GM18519 (cell line): Measurements from ENCODE around the gene VEZT.

Source experiments
- ATAC-seq: cut with Tn5 transposase; IDR thresholded peaks from one replicate; pipeline ENCODE4 v1.9.1; 2021; ENCODE audit warnings: mild to moderate bottlenecking, moderate library complexity; ENCODE audit not compliant: unreplicated experiment, low FRiP score

Gene VEZT

DNA sequence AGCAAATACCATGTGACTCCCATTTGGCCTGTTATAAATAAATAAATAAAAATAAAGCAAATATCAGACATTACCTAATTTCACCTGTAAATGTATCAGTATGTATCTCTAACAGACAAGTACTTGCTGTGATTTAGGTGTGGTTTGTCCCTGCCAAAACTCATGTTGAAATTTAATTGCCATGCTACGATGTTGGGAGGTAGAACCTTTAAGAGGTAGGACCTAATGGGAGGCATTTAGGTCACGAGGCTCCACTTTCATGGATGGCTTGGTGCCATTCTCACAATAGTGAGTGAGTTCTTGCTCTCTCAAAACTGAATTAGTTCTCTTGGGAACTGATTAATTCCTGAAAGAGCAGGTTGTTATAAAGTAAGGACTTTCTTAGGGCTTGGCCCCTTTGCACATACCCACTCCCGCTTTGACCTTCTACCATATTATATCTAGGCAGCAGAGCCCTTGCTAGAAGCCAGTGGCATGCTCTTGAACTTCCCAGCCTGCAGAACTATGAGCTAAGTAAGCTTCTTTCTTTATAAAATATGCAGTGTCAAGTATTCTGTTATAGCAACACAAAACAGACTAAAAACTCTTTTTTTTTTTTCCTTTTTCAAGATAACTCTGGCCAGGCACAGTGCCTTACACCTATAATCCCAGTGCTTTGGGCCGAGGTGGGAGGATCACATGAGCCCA, 26.0 kb downstream of the VEZT start:
- ATAC-seq, result no peak

DNA sequence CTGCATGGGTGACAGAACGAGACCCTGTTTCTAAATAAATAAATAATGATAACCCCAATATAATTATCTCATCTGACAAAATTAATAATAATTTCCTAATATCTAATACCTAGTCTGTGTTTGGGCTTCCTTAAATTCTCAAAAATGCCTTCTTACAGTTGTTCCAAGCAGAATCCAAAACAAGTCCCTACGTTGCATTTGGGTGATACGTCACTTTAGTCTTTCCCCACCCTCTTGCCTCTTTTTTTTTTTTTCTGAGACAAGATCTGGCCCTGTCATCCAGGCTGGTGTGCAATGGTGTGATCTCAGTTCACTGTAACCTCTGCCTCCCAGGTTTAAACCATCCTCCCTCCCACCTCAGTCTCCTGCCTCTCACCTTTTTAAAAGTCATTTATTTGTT, 26.7 kb downstream of the VEZT start:
- no peak for ATAC-seq

DNA sequence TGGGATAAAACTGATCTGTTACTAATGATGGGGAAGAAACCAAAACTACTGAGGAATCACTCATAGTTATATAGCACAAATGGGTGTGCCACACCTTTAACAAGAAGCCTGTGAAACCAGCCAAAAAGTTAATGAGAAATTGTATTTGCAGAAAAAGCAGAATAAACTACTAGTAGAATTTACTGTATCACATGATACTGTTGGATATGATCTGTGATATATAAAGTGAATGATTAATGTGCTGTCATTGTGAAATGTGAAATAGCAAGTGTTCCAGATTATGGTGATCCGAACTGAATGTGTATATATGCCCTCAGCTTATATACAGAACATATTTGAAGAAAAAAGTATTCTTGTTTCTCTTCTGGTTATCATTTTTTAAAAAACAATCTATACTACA, 30.5 kb downstream of the VEZT start:
- no peak for ATAC-seq

DNA sequence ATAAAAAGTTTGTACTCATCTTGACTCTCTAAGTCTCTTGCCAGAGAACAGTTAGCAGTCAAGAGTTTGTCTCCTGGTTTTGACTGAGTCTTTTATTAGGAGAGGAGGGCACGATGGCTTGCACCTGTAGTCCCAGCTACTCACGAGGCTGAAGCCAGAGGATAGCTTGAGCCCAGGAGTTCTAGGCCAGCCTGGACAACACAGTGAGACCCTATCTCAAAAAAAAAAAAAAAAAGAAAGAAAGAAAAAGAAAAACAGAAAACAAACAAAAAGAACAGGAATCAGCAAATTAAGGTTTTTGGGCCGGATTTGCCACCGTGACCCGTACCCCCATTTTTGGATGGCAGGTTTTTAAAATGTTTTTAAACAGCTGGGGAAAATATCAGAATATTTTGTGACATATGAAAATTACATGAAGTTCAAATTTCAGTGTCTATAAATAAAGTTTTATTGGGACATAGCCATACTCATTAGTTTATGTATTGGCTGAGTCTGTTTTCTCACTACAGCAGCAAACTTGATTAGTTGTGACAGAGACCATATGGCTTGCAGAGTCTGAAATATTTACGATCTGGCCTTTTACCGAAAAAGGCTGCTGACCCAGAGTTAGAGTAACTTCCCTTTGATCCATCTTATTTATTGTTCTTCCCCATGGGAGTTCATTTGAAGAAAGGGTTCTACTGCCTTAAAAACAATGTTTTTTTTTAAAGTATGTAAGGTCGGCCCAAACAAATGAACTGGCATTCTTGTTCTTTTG, 31.2 kb downstream of the VEZT start:
- ATAC-seq, result no peak

DNA sequence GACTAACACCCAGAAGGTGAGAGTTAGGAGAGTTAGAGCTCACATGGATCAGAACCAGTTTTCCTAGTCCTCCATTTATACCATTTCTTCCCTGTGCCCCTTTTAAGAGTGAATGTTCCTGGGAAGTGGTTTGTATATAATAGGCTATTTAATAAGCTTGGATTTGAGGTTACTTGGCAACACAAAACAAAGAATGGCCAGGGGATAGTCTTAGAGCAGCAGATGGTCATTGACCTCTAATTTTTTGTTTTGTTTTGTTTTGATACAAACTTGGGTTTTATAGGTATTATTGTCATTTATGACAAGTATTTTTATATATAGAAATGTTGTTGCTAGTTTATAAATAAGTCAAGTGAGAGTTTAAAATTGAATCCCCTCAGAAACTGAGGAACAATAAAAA, 35.8 kb downstream of the VEZT start:
- no peak for ATAC-seq

GRCh38 chr12:95257541-95257940, 39.9 kb downstream of the VEZT start:
- ATAC-seq, result no peak

- ATAC-seq, result no peak
These were observed 40.5 kb downstream of the VEZT start for GRCh38 chr12:95258151-95258550.

- no peak for ATAC-seq
These were observed 41.2 kb downstream of the VEZT start for GRCh38 chr12:95258803-95259202.

DNA sequence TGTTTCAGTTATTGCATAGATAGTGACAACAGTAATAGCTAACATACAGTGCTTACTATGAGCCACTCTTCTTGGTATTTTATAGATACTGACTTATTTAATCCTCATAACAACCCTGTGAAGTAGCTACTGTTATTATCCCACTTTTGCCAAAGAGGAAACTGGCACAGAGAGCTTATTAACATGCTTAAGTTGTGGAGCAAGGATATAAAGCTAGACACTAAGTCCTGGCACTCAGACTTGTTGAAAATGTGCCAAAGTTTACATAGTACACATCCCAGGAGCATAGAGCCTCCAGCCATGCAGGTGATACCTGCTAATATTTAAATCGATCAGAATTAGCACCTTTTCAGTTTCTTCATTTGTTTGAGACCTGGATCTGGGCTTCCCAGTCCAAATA, 41.8 kb downstream of the VEZT start:
- ATAC-seq, result no peak

DNA sequence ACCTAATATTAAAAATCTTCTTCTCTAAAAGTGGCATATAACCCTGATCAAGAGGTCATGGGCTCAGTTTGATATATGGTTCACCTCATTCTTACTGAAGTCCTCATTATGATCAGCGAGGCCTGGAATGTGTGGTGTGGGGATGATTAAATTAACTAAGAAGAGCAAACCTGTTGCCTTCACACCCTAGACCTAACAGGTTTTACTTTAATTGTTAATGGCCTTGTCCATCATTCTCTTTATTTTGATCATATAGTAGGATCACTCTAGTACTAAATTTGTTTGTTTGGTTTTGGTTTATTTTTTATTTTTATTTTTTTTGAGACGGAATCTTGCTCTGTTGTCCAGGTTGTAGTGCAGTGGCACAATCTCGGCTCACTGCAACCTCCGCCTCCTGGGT, 43.5 kb downstream of the VEZT start:
- ATAC-seq, result no peak

GRCh38 chr12:95262808-95263207, 45.2 kb downstream of the VEZT start:
- ATAC-seq, result no peak

GRCh38 chr12:95265765-95266164, 48.2 kb downstream of the VEZT start:
- ATAC-seq, result no peak

DNA sequence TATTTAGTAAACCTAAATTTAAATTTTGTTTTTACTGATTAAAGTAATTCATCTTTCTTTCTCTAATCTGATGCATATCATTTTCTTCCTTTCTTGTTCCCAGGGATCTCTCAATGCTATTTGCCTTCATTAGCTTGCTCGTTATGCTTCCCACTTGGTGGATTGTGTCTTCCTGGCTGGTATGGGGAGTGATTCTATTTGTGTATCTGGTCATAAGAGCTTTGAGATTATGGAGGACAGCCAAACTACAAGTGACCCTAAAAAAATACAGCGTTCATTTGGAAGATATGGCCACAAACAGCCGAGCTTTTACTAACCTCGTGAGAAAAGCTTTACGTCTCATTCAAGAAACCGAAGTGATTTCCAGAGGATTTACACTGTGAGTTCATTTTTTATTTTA, 48.6 kb downstream of the VEZT start:
- ATAC-seq, result no peak

DNA sequence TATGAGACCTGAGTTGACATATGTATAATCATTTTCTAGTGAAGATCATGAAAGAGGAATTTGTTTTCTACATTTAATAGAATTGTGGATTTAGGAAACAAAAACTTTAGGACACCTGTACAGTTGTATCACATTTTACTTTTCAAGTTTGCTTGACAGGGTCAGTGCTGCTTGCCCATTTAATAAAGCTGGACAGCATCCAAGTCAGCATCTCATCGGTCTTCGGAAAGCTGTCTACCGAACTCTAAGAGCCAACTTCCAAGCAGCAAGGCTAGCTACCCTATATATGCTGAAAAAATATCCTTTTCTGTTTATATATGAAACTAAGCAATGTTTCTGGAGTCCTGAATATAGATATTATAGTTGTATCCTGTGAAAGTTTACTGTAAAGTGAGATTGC, 52.3 kb downstream of the VEZT start:
- ATAC-seq, result no peak

GRCh38 chr12:95271465-95271864, 53.9 kb downstream of the VEZT start:
- ATAC-seq, result no peak

DNA sequence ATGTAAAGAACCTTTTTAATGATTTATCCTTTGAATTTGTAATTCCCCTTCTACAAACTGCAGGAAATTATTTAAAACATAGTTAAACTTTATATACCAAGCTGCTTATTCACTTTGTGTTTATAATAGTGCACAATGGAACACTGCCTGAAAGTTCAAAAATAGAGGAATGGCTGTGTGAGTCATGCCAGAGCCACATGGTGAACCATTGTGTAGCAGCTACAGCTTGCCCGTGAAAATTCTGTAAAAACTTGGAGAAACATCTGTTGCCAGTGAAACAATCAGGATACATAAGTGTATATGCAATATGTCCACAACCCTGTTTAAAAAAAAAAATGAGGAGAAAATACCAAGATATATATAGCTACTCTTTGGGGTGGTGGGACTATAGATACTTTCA, 59.5 kb downstream of the VEZT start:
- no peak for ATAC-seq

GRCh38 chr12:95279856-95280255, 62.2 kb downstream of the VEZT start:
- ATAC-seq, result no peak

GRCh38 chr12:95282266-95282665, 64.7 kb downstream of the VEZT start:
- ATAC-seq, result no peak

- ATAC-seq, result no peak
These were observed 65.8 kb downstream of the VEZT start for GRCh38 chr12:95283371-95283770.

GRCh38 chr12:95286713-95287112, 69.1 kb downstream of the VEZT start:
- ATAC-seq, result no peak

DNA sequence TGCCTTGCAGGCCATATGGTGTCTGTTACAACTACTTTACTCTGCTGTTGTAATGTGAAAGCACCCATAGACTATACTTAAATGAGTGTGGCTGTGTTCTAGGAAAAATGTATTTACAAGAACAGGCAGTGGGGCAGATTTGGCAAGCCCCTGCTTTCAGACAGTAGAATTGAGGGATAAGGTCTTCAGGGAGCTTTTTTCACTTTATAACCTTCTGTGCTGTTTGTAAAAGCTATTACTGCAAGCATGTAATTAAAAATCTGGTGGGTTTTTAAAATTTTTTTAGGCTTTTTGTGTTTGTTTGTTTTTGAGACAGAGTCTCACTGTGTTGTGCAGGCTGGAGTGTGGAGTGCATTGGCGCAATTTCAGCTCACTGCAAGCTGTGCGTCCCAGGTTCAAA, 73.9 kb downstream of the VEZT start:
- ATAC-seq, result no peak

DNA sequence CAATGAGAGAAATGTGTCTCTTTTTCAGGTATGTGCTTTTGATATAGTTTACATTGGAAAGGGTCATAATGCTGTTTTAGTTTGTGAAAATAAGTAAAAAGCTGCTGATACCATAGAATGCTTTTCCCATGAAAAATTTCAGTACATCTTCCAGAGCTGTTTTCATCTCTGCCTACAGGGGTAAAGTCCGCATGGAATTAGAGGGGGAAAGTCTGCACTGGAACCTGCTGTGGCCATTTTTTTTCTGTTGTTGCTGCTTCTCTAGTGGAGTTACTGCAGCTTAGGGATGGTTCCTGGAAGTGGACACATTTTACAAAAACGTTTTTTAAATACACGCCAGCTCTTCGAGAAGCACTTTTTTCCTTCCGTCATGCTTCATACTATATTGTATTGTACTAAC, 81.3 kb downstream of the VEZT start:
- no peak for ATAC-seq
